Prostate gland (tissue), 2 donors: Measurements from ENCODE around the gene ARF4. TPM values are rescaled to one million over a fixed set of nuclear protein-coding genes. Genes with fewer than 3 reads are reported as not detected.
A peak's percentile ranks its signal among the peaks of the same experiment; 100 is the strongest.

Experiments
- DNase-seq: peaks from one replicate; pipeline ENCODE4 v3.0.0-alpha.2; 2019; ENCODE audit warnings: low spot score
- H3K27ac ChIP-seq, 2 donors: fragments of 200-600 bp; sonication (generic); 2 replicates each; pipeline ENCODE4 v1.5.1; 2017 to 2019
- H3K27me3 ChIP-seq: fragments of 200-600 bp; sonication (generic); replicated peaks from 2 replicates; pipeline ENCODE4 v1.5.1; 2019; ENCODE audit not compliant: insufficient read depth
- H3K36me3 ChIP-seq, 2 donors: fragments of 200-600 bp; sonication (generic); 1 replicate in 1 of 2; 2 replicates in 1 of 2; pipeline versions ENCODE4 v1.5.1 to v1.8.1; 2017 to 2019
- H3K4me1 ChIP-seq: fragments of 200-600 bp; sonication (generic); replicated peaks from 2 replicates; pipeline ENCODE4 v1.5.1; 2019
- H3K4me3 ChIP-seq, 2 donors: fragments of 200-600 bp; sonication (generic); 2 replicates each; pipeline ENCODE4 v1.5.1; 2017 to 2019
- H3K9me3 ChIP-seq: fragments of 200-600 bp; sonication (generic); 2 replicates; pipeline ENCODE4 v1.5.1; 2017
- POLR2A ChIP-seq: fragments of 450-650 bp; IDR thresholded peaks from one replicate; pipeline ENCODE4 v1.6.1; 2016; ENCODE audit warnings: antibody characterized with exemption, mild to moderate bottlenecking
- POLR2AphosphoS5 ChIP-seq: sonication (generic); formaldehyde crosslinking; IDR thresholded peaks from one replicate; pipeline ENCODE4 v1.6.1; 2017; ENCODE audit warnings: antibody characterized with exemption
- WGBS: methylation state at CpG from one replicate; pipeline ENCODE4 v1.1.5; 2018; 5-methylcytosine and 5-hydroxymethylcytosine counted together
- intact Hi-C: fragments of 100-400 bp; cut with DNase I; formaldehyde crosslinking; loops from one replicate; pipeline ENCODE4 v1.14.2; 2022
- total RNA-seq, 2 donors: library from RNA; depleted of rRNA; stranded (reverse); fragments of >200 nt; gene quantifications; one replicate each; pipeline ENCODE4 v1.1.0, GENCODE V29; 2016
- TF ChIP-seq, protein P1 (sequence below), 4 experiments: fragments of 200-600 bp in 2 of 4; fragments of 450-650 bp in 2 of 4; sonication (generic) in 2 of 4; IDR thresholded peaks; 1 replicate in 3 of 4; 2 replicates in 1 of 4; pipeline ENCODE4 v1.5.1; 2016 to 2019; ENCODE audit warnings: antibody characterized with exemption in 4 of 4, mild to moderate bottlenecking in 2 of 4, moderate library complexity in 2 of 4

The ARF4 gene
- total RNA-seq, 2 donors from 2014 or later = 145 to 163 TPM

DNA sequence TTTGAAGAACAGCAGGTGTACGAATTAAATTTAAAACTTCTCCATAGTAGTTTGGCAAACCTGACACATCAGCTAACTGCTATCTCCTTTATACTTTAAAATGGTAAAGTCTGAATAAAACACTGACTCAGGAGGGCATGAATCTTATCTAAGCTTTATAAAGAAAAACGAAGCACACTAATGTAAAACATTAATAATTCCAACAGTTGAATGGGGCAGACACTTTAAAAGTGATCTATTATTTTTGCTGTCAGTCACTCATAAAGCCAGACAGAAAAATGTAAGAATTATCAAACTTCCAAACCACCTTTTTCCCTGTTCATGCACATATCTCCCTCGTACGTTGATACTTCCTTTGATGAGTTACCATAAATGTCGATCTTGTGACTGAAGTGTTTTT lies 2.6 kb downstream of the ARF4 start:
- DNase-seq = no peak
- Histone ChIP-seq H3K9me3 (no peaks in the 10 kb centered on the region), H3K4me1 (no peaks in the 10 kb centered on the region), H3K36me3 (no peaks in the 10 kb centered on the region), H3K27me3 (no peaks in the 10 kb centered on the region), H3K4me3 (peak overlapping the region in 1 of 2 donors; percentile 91), H3K27ac (peak overlapping the region in 1 of 2 donors; percentile 8)
- intact Hi-C loops = no loop called here
- TF ChIP-seq, protein P1, sequence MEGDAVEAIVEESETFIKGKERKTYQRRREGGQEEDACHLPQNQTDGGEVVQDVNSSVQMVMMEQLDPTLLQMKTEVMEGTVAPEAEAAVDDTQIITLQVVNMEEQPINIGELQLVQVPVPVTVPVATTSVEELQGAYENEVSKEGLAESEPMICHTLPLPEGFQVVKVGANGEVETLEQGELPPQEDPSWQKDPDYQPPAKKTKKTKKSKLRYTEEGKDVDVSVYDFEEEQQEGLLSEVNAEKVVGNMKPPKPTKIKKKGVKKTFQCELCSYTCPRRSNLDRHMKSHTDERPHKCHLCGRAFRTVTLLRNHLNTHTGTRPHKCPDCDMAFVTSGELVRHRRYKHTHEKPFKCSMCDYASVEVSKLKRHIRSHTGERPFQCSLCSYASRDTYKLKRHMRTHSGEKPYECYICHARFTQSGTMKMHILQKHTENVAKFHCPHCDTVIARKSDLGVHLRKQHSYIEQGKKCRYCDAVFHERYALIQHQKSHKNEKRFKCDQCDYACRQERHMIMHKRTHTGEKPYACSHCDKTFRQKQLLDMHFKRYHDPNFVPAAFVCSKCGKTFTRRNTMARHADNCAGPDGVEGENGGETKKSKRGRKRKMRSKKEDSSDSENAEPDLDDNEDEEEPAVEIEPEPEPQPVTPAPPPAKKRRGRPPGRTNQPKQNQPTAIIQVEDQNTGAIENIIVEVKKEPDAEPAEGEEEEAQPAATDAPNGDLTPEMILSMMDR (IDR thresholded peaks at IDR 0.05) = no peak
- TF ChIP-seq POLR2A (no peak), POLR2AphosphoS5 (no peak)
- WGBS = 35% methylated on average over 5 of the region's 5 CpGs

DNA sequence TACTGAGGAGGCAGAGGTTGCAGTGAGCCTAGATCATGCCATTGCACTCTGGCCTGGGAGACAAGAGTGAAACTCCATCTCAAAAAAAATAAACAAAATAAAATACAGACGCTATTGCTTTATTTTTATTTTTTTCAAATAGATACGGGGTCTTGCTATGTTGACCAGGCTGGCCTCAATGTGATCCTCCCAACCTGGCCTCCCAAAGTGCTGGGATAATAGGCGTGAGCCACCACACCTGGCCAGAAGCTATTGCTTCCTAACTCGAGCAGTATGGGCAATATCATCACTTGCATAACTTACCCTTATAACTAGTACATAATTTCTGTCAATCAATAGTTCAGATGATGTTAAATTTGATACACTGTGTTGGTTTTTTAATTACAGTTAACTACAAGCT lies 3.0 kb downstream of the ARF4 start:
- H3K27ac ChIP-seq = no peak overlapping the region

DNA sequence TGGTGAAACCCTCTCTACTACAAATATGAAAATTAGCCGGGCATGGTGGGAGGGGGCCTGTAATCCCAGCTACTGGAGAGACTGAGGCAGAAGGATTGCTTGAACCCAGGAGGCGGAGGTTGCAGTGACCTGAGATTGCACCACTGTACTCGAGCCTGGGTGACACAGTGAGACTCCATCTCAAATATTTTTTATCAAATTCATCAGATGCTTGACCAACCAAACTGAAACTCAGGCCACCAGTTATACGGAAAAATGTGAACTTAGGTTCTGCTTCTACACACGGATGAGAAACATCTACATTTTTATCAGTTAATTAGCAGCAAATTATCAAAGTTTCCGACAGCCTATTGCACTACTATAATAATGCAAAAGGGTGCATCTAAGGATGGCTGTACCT lies 4.8 kb downstream of the ARF4 start:
- no peaks in the 10 kb centered on the region for H3K9me3 ChIP-seq
- H3K36me3 ChIP-seq = no peaks in the 10 kb centered on the region
- no peaks in the 10 kb centered on the region for H3K27me3 ChIP-seq
- TF ChIP-seq, protein P1 (IDR thresholded peaks at IDR 0.05) = no peak
- TF ChIP-seq POLR2A (no peak), POLR2AphosphoS5 (no peak)
- no peak for DNase-seq
- H3K4me3 ChIP-seq = no peak overlapping the region
- no peak overlapping the region for H3K27ac ChIP-seq
- H3K4me1 ChIP-seq = no peaks in the 10 kb centered on the region
- intact Hi-C loops = no loop called here
- 78% methylated on average over 6 of the region's 6 CpGs for WGBS

More for the DNA sequence above, 3.0 kb downstream of the ARF4 start:
- TF ChIP-seq, protein P1 (IDR thresholded peaks at IDR 0.05) = no peak
- TF ChIP-seq POLR2A = no peak
- no peak for TF ChIP-seq POLR2AphosphoS5
- H3K27me3 ChIP-seq = no peaks in the 10 kb centered on the region
- H3K36me3 ChIP-seq = no peaks in the 10 kb centered on the region
- H3K4me1 ChIP-seq = no peaks in the 10 kb centered on the region
- no peaks in the 10 kb centered on the region for H3K9me3 ChIP-seq
- no peak overlapping the region for H3K4me3 ChIP-seq
- intact Hi-C loops = no loop called here
- WGBS = 72% methylated on average over 4 of the region's 4 CpGs
- no peak for DNase-seq

DNA sequence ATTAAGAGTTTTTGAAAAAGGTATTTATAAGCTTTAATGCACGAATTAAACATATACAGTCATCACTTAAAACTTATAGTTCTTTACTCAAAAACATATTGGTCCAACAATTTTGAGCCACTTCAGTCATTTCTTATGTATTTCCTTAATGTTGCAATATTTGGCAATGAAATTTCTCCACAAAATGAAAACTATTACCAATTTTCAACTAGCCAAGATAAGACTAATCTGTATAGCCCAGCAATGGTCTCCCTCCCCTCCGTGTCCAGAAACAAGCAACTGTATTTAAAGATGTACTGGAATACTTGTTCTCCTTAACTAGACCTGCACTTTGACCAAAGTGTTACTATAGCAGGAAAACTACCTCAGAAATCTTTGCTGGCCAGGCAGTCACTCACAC lies 9.2 kb downstream of the ARF4 start:
- H3K9me3 ChIP-seq = no peaks in the 10 kb centered on the region
- intact Hi-C loops = no loop called here
- H3K36me3 ChIP-seq = no peaks in the 10 kb centered on the region
- no peaks in the 10 kb centered on the region for H3K27me3 ChIP-seq
- 76% methylated on average over 2 of the region's 2 CpGs for WGBS
- no peak for DNase-seq
- no peak overlapping the region for H3K27ac ChIP-seq
- H3K4me1 ChIP-seq = no peaks in the 10 kb centered on the region
- H3K4me3 ChIP-seq = no peak overlapping the region
- TF ChIP-seq POLR2A = no peak
- TF ChIP-seq POLR2AphosphoS5 = no peak
- TF ChIP-seq, protein P1 (IDR thresholded peaks at IDR 0.05) = no peak

DNA sequence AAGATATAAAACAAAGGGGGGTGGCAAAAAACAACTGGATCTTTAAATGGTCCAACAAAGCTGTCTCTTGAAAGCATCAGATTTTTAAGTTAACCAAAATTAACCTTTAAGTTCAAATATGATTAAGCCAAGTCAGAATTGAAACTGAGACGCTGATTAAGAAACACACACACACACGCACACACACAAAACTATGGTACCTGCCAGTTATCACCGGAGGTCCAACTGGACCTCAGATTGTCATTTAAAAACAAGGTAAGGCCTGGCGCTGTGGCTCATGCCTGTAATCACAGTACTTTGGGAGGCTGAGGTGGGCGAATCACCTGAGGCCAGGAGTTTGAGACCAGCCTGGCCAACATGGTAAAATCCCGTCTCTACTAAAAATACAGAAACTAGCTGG lies 10.4 kb downstream of the ARF4 start:
- Histone ChIP-seq H3K4me3 (no peak overlapping the region), H3K9me3 (no peaks in the 10 kb centered on the region), H3K4me1 (no peaks in the 10 kb centered on the region), H3K36me3 (no peaks in the 10 kb centered on the region), H3K27ac (no peak overlapping the region), H3K27me3 (no peaks in the 10 kb centered on the region)
- intact Hi-C loops = no loop called here
- TF ChIP-seq POLR2A = no peak
- DNase-seq = no peak
- WGBS = 79% methylated on average over 6 of the region's 6 CpGs
